ENCODE data around the gene NAP1L5. TPM values are rescaled to one million over a fixed set of nuclear protein-coding genes. Genes with fewer than 3 reads are reported as not detected.
A peak's percentile ranks its signal among the peaks of the same experiment; 100 is the strongest.

Gene NAP1L5
- total and polyA plus RNA-seq, 2 donors (not counting 1 experiment from before 2014, with no cell fraction given), result 8.9 to 14.1 TPM

GRCh38 chr4:88722828-88723227, 25.2 kb upstream of the NAP1L5 start:
- no peak for DNase-seq (ENCODE audit: low read depth in 2 of 2)
- TF ChIP-seq EZH2 (IDR thresholded peaks at IDR 0.05; ENCODE audit: low read length, missing control alignments), result no peak
- TF ChIP-seq CTCF (conservative IDR thresholded peaks at IDR 0.05 in 1 of 2, IDR thresholded peaks at IDR 0.05 in 1 of 2; ENCODE audit: low read depth in 1 of 2, low read length in 2 of 2), result no peak

GRCh38 chr4:88722276-88722780, 24.7 kb upstream of the NAP1L5 start:
- no peak overlapping the region for H2AFZ ChIP-seq (ENCODE audit: low read length)
- no peak overlapping the region for H3K4me2 ChIP-seq (ENCODE audit: extremely low read depth, insufficient read depth, low read length)
- no peak overlapping the region for H3K27ac ChIP-seq (ENCODE audit: insufficient read depth, low read length)
- no peaks in the 10 kb centered on the region for H3K79me2 ChIP-seq (ENCODE audit: control insufficient read depth, insufficient read depth, low read length)
- H3K9ac ChIP-seq (ENCODE audit: insufficient read depth, low read length), result no peak overlapping the region
- H3K27me3 ChIP-seq (ENCODE audit: control insufficient read depth, insufficient read depth, low read length), result no peaks in the 10 kb centered on the region
- no peak for DNase-seq (ENCODE audit: low read depth in 2 of 2)
- TF ChIP-seq EZH2 (IDR thresholded peaks at IDR 0.05; ENCODE audit: low read length, missing control alignments) (no peak), CTCF (conservative IDR thresholded peaks at IDR 0.05 in 1 of 2, IDR thresholded peaks at IDR 0.05 in 1 of 2; ENCODE audit: low read depth in 1 of 2, low read length in 2 of 2) (no peak)
- H4K20me1 ChIP-seq (ENCODE audit: control insufficient read depth, extremely low read depth, insufficient read depth, low read length), result no peaks in the 10 kb centered on the region
- H3K4me1 ChIP-seq (ENCODE audit: control insufficient read depth, extremely low read depth, insufficient read depth, low read length), result peaks cover 7% of the 10 kb centered on the region
- H3K36me3 ChIP-seq (ENCODE audit: control insufficient read depth, insufficient read depth, low read length), result peaks cover 4% of the 10 kb centered on the region
- H3K4me3 ChIP-seq (replicated peaks in 1 of 4; ENCODE audit: control extremely low read depth in 1 of 4, insufficient read depth in 1 of 4, low read depth in 3 of 4, low read length in 4 of 4), result no peak overlapping the region
- H3K9me3 ChIP-seq (ENCODE audit: control insufficient read depth, insufficient read depth, low read depth, low read length), result no peaks in the 10 kb centered on the region

More at GRCh38 chr4:88722828-88723227, 25.2 kb upstream of the NAP1L5 start:
- peaks cover 8% of the 10 kb centered on the region for H3K36me3 ChIP-seq (ENCODE audit: control insufficient read depth, insufficient read depth, low read length)
- no peak overlapping the region for H3K4me2 ChIP-seq (ENCODE audit: extremely low read depth, insufficient read depth, low read length)
- H3K4me1 ChIP-seq (ENCODE audit: control insufficient read depth, extremely low read depth, insufficient read depth, low read length), result peaks cover 7% of the 10 kb centered on the region
- H3K79me2 ChIP-seq (ENCODE audit: control insufficient read depth, insufficient read depth, low read length), result no peaks in the 10 kb centered on the region
- H2AFZ ChIP-seq (ENCODE audit: low read length), result no peak overlapping the region
- H3K4me3 ChIP-seq (replicated peaks in 1 of 4; ENCODE audit: control extremely low read depth in 1 of 4, insufficient read depth in 1 of 4, low read depth in 3 of 4, low read length in 4 of 4), result no peak overlapping the region
- H3K9me3 ChIP-seq (ENCODE audit: control insufficient read depth, insufficient read depth, low read depth, low read length), result no peaks in the 10 kb centered on the region
- no peak overlapping the region for H3K27ac ChIP-seq (ENCODE audit: insufficient read depth, low read length)
- H3K27me3 ChIP-seq (ENCODE audit: control insufficient read depth, insufficient read depth, low read length), result no peaks in the 10 kb centered on the region
- H4K20me1 ChIP-seq (ENCODE audit: control insufficient read depth, extremely low read depth, insufficient read depth, low read length), result no peaks in the 10 kb centered on the region
- no peak overlapping the region for H3K9ac ChIP-seq (ENCODE audit: insufficient read depth, low read length)

GRCh38 chr4:88720451-88721428, 23.1 kb upstream of the NAP1L5 start:
- peaks cover 4% of the 10 kb centered on the region for H3K36me3 ChIP-seq (ENCODE audit: control insufficient read depth, insufficient read depth, low read length)
- H3K4me1 ChIP-seq (ENCODE audit: control insufficient read depth, extremely low read depth, insufficient read depth, low read length), result peaks cover 2% of the 10 kb centered on the region
- H3K27me3 ChIP-seq (ENCODE audit: control insufficient read depth, insufficient read depth, low read length), result no peaks in the 10 kb centered on the region
- no peak overlapping the region for H3K9ac ChIP-seq (ENCODE audit: insufficient read depth, low read length)
- no peaks in the 10 kb centered on the region for H3K79me2 ChIP-seq (ENCODE audit: control insufficient read depth, insufficient read depth, low read length)
- no peak for TF ChIP-seq EZH2 (IDR thresholded peaks at IDR 0.05; ENCODE audit: low read length, missing control alignments)
- no peak for TF ChIP-seq CTCF (conservative IDR thresholded peaks at IDR 0.05 in 1 of 2, IDR thresholded peaks at IDR 0.05 in 1 of 2; ENCODE audit: low read depth in 1 of 2, low read length in 2 of 2)
- H3K27ac ChIP-seq (ENCODE audit: insufficient read depth, low read length), result no peak overlapping the region
- peak in 1 of 2 donors; percentile 37 for DNase-seq (ENCODE audit: low read depth in 2 of 2)
- H3K4me3 ChIP-seq (replicated peaks in 1 of 4; ENCODE audit: control extremely low read depth in 1 of 4, insufficient read depth in 1 of 4, low read depth in 3 of 4, low read length in 4 of 4), result no peak overlapping the region
- no peak overlapping the region for H3K4me2 ChIP-seq (ENCODE audit: extremely low read depth, insufficient read depth, low read length)
- no peaks in the 10 kb centered on the region for H3K9me3 ChIP-seq (ENCODE audit: control insufficient read depth, insufficient read depth, low read depth, low read length)
- H2AFZ ChIP-seq (ENCODE audit: low read length), result no peak overlapping the region
- H4K20me1 ChIP-seq (ENCODE audit: control insufficient read depth, extremely low read depth, insufficient read depth, low read length), result no peaks in the 10 kb centered on the region

All from fibroblast of lung (primary cell).